Measurements from ENCODE around the gene HABP4. TPM values are rescaled to one million over a fixed set of nuclear protein-coding genes. Genes with fewer than 3 reads are reported as not detected.

Gene HABP4
- total RNA-seq, 4 donors from 2014 or later = 1.9 to 11.3 (median 5.0) TPM

DNA sequence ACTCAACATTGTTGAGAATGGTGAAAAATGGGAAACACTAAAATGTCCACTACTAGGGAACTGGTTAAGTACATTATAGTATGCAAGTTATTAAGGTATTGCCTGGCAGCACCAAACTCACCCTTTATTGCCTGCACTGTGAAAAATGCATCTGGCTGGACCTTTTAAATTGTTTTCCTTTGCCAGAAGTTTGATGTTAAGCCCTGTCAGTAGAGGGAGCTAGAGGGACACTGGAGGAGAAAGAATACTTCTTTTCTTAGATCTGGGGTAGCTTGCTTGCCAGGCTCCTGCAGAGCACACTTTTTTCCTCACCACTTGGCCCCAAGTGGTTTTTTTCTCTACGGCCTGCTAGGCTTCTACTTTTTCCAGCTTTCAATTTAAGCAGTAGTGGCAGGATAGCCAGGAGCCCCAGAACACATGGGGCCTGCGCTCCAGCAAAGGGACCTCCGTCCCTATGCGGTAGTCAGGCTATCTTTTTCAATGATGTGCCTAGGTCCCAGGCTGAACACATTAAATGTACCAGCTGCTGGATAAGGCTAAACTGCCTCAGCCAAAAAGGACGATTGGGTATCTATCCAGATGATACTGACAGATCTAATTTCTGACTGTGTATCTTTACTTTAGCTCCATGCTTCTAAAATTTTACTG, 8.0 kb upstream of the HABP4 start:
- in situ Hi-C loops (cut with MboI; ENCODE audit: low pct_ligation_motif_present in 1 of 4, low pct_unique_long_range_greater_than_20kb in 1 of 4, low sequenced_read_pairs in 3 of 4) = loop anchor here (10.0 kb wide), 4 partner anchors 117 to 223 kb away; partner anchors contain the start of gene PRXL2C (in 2 of the 4)
- TF ChIP-seq POLR2AphosphoS5 (IDR thresholded peaks at IDR 0.05) (no peak), POLR2A (IDR thresholded peaks at IDR 0.05) (no peak), EP300 (IDR thresholded peaks at IDR 0.05; ENCODE audit: low read depth) (no peak)
- TF ChIP-seq, protein P1, sequence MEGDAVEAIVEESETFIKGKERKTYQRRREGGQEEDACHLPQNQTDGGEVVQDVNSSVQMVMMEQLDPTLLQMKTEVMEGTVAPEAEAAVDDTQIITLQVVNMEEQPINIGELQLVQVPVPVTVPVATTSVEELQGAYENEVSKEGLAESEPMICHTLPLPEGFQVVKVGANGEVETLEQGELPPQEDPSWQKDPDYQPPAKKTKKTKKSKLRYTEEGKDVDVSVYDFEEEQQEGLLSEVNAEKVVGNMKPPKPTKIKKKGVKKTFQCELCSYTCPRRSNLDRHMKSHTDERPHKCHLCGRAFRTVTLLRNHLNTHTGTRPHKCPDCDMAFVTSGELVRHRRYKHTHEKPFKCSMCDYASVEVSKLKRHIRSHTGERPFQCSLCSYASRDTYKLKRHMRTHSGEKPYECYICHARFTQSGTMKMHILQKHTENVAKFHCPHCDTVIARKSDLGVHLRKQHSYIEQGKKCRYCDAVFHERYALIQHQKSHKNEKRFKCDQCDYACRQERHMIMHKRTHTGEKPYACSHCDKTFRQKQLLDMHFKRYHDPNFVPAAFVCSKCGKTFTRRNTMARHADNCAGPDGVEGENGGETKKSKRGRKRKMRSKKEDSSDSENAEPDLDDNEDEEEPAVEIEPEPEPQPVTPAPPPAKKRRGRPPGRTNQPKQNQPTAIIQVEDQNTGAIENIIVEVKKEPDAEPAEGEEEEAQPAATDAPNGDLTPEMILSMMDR (IDR thresholded peaks at IDR 0.05) = peak; percentile 46 to 58 (median 53)
- Histone ChIP-seq H3K27me3 (no peaks in the 10 kb centered on the region), H3K36me3 (no peaks in the 10 kb centered on the region), H3K4me3 (no peak overlapping the region), H3K4me1 (no peaks in the 10 kb centered on the region), H3K9me3 (no peaks in the 10 kb centered on the region), H3K27ac (no peak overlapping the region)
- WGBS, 2 donors (ENCODE audit: low coverage in 1 of 2) = 78 to 83% methylated on average over 2 to 5 of the region's 5 CpGs
- no peak for DNase-seq
- intact Hi-C loops (cut with DNase I; ENCODE audit: low total_unique reads) = loop anchor here (10.0 kb wide), 1 partner anchor 97 kb away; no protein-coding TSS in a partner anchor

- in situ Hi-C loops (cut with MboI; ENCODE audit: low pct_ligation_motif_present in 1 of 4, low pct_unique_long_range_greater_than_20kb in 1 of 4, low sequenced_read_pairs in 3 of 4) (loop anchor here (10.0 kb wide), 4 partner anchors 118 to 222 kb away; partner anchors contain the start of gene PRXL2C (in 2 of the 4)), intact Hi-C loops (cut with DNase I; ENCODE audit: low total_unique reads) (loop anchor here (10.0 kb wide), 1 partner anchor 98 kb away; no protein-coding TSS in a partner anchor)
- Histone ChIP-seq H3K36me3 (no peaks in the 10 kb centered on the region), H3K4me1 (no peaks in the 10 kb centered on the region), H3K4me3 (no peak overlapping the region), H3K9me3 (no peaks in the 10 kb centered on the region), H3K27ac (no peak overlapping the region), H3K27me3 (peaks cover under 1% of the 10 kb centered on the region)
- WGBS, 2 donors (ENCODE audit: low coverage in 1 of 2) = 84% methylated on average over 3 of the region's 3 CpGs; no CpG with 5 or more reads in 1 of the 2 donors
- no peak for TF ChIP-seq EP300 (IDR thresholded peaks at IDR 0.05; ENCODE audit: low read depth)
- TF ChIP-seq, protein P1 (IDR thresholded peaks at IDR 0.05) = peak in 1 of 5 experiments; percentile 9
- no peak for DNase-seq
Measured at GRCh38 chr9:96442491-96442890, 7.5 kb upstream of the HABP4 start.

- H3K4me3 ChIP-seq = no peak overlapping the region
- in situ Hi-C loops (cut with MboI; ENCODE audit: low pct_ligation_motif_present in 1 of 4, low pct_unique_long_range_greater_than_20kb in 1 of 4, low sequenced_read_pairs in 3 of 4) (loop anchor here (10.0 kb wide), 4 partner anchors 123 to 217 kb away; partner anchors contain the start of gene PRXL2C (in 2 of the 4)), intact Hi-C loops (cut with DNase I; ENCODE audit: low total_unique reads) (loop anchor here (10.0 kb wide), 1 partner anchor 103 kb away; no protein-coding TSS in a partner anchor)
Measured at GRCh38 chr9:96447406-96447805, 2.6 kb upstream of the HABP4 start.

More at GRCh38 chr9:96447406-96447805, 2.6 kb upstream of the HABP4 start:
- Histone ChIP-seq H3K27ac (no peak overlapping the region), H3K36me3 (no peaks in the 10 kb centered on the region), H3K4me1 (peaks cover 0 to 20% (median 12%) of the 10 kb centered on the region in 4 donors), H3K9me3 (no peaks in the 10 kb centered on the region), H3K27me3 (peaks cover 19% of the 10 kb centered on the region)
- no peak for DNase-seq
- 75 to 77% methylated on average over 2 to 3 of the region's 3 CpGs for WGBS, 2 donors (ENCODE audit: low coverage in 1 of 2)
- TF ChIP-seq POLR2AphosphoS5 (IDR thresholded peaks at IDR 0.05) (no peak), POLR2A (IDR thresholded peaks at IDR 0.05) (no peak), EP300 (IDR thresholded peaks at IDR 0.05; ENCODE audit: low read depth) (no peak)
- TF ChIP-seq, protein P1 (IDR thresholded peaks at IDR 0.05) = no peak

All from transverse colon (tissue), 4 donors.